H1 (cell line): ENCODE results near the gene RMC1. TPM values are rescaled to one million over a fixed set of nuclear protein-coding genes. Genes with fewer than 3 reads are reported as not detected.

Experiments
- CBX5 ChIP-seq: fragments of 300-800, 300-1000 bp; sonication (generic); IDR thresholded peaks from 2 replicates; pipeline ENCODE4 v1.7.1; 2016; ENCODE audit warnings: antibody characterized with exemption, low read length, low read depth
- KDM4A ChIP-seq: IDR thresholded peaks from one replicate; pipeline ENCODE4 v1.7.1; 2012; ENCODE audit warnings: low read depth, mild to moderate bottlenecking, moderate library complexity, low read length, inconsistent platforms; ENCODE audit not compliant: severe bottlenecking
- RBBP5 ChIP-seq: IDR thresholded peaks from 2 replicates; pipeline ENCODE4 v1.7.1; 2012; ENCODE audit warnings: low read depth, mild to moderate bottlenecking, inconsistent platforms, low read length, moderate library complexity, borderline replicate concordance
- polyA plus RNA-seq, 7 experiments: library from polyadenylated mRNA; depleted of rRNA in 3 of 7; stranded (reverse) in 5 of 7; unstranded in 2 of 7; fragments of >200 nt in 5 of 7; fragments of 200-250 nt in 2 of 7; gene quantifications; 1 replicate in 5 of 7; 2 replicates in 1 of 7; 4 replicates in 1 of 7; pipeline versions ENCODE4 v1.2.1 to v1.2.3, GENCODE V29; 2011 to 2013; ENCODE audit warnings: missing spikeins in 2 of 7, mixed read lengths in 2 of 7
- total RNA-seq: library from RNA; stranded (reverse); fragmentation: NEBNext Ultra II Directional; extraction: Animal tissue kit (Norgen Biotek cat#: 25700); gene quantifications from 2 replicates; pipeline ENCODE4 v1.2.1, GENCODE V29; 2021

RMC1 gene
- total and polyA plus RNA-seq, 2 of the 8 experiments (the other 6 are each of a cell fraction or from before 2014, with no cell fraction given) = 16.4 to 20.1 TPM

DNA sequence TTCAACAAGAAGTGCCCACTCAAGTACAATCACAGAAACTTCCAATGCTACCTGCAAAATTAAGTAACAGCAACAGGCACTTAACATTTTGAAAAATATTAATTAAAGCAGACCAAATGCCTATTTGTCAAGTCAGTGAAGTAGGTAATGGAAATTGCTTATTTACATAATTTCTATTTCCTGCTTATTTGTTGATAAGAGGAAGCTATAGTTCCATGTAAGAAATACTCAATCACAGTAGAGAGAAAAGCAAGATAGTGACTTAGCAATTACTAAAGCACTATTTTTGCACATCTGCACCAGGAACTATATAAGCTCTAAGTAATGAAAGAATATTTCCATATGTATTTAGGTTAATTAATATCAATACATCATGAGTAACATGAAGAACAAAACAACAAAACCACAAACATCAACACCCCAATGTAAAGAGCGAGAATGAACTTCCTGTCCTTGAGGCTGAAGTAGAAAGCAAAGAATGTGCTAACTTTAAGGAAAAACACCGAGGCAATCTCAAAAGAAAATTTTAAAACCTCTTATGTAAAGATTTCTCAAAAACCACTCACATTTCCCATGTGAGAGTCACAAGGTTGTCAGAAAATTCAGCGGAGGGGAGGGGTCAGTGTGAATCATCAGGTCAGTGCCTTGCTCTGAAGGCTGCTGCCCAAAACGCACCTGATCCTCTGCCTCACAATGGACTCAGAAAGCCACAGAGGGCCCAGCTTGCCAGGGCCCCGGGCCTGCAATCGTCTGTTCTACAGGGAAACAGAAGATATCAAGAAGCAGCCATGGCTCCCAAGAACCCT lies 70.5 kb downstream of the RMC1 start (continued):
- TF ChIP-seq RBBP5 (no peak), CBX5 (no peak), KDM4A (no peak)
- TF ChIP-seq, all 59 proteins: peak for 0
